Gastrocnemius medialis (tissue), 4 donors: ENCODE data around the gene GTF3C5. TPM values are rescaled to one million over a fixed set of nuclear protein-coding genes. Genes with fewer than 3 reads are reported as not detected.

Experiments used
- ATAC-seq, 2 donors: fragments of 150-250 bp; one replicate each; pipeline ENCODE4 v1.9.1; 2016
- DNase-seq, 2 donors: peaks; one replicate each; pipeline ENCODE4 v3.0.0-alpha.2; 2019
- H3K27ac ChIP-seq, 4 donors: fragments of 200-600 bp; sonication (generic); 1 replicate in 1 of 4; 2 replicates in 3 of 4; pipeline ENCODE4 v1.5.1; 2016 to 2018; ENCODE audit warnings: mild to moderate bottlenecking in 2 of 4, moderate library complexity in 1 of 4
- H3K27me3 ChIP-seq, 3 donors: fragments of 200-600 bp; sonication (generic) in 2 of 3; 1 replicate in 1 of 3; 2 replicates in 2 of 3; pipeline versions ENCODE4 v1.5.1 to v1.6.0; 2016 to 2019; ENCODE audit warnings: mild to moderate bottlenecking in 1 of 3, moderate library complexity in 1 of 3
- H3K36me3 ChIP-seq, 2 donors: fragments of 200-600 bp; sonication (generic) in 1 of 2; one replicate each; pipeline ENCODE4 v1.5.1; 2017 to 2018
- H3K4me1 ChIP-seq, 2 donors: fragments of 200-600 bp; sonication (generic) in 1 of 2; one replicate each; pipeline ENCODE4 v1.5.1; 2016 to 2017; ENCODE audit warnings: mild to moderate bottlenecking in 2 of 2
- H3K4me3 ChIP-seq, 4 donors: fragments of 200-600 bp; sonication (generic) in 3 of 4; 1 replicate in 1 of 4; 2 replicates in 3 of 4; pipeline ENCODE4 v1.5.1; 2016 to 2019; ENCODE audit warnings: mild to moderate bottlenecking in 2 of 4
- H3K9me3 ChIP-seq, 3 donors: fragments of 200-600 bp; sonication (generic) in 2 of 3; 1 replicate in 1 of 3; 2 replicates in 2 of 3; pipeline ENCODE4 v1.5.1; 2016 to 2019
- POLR2A ChIP-seq, 2 donors: fragments of 450-650 bp; IDR thresholded peaks; one replicate each; pipeline ENCODE4 v1.6.1; 2017; ENCODE audit warnings: antibody characterized with exemption in 2 of 2, mild to moderate bottlenecking in 2 of 2, moderate library complexity in 2 of 2
- in situ Hi-C, 4 donors: fragments of 200-750 bp; cut with MboI; loops; one replicate each; pipeline versions ENCODE4 v1.15.0 to v1.8.0; 2017; ENCODE audit warnings: low sequenced_read_pairs in 4 of 4
- intact Hi-C: fragments of 100-400 bp; cut with DNase I; formaldehyde crosslinking; loops from one replicate; pipeline ENCODE4 v1.15.1; 2023; ENCODE audit warnings: low total_unique reads
- total RNA-seq, 4 donors: library from RNA; depleted of rRNA; stranded (reverse); fragments of >200 nt; gene quantifications; one replicate each; pipeline versions ENCODE4 v1.1.0 to v1.2.3, GENCODE V29; 2016
- TF ChIP-seq, protein P1 (sequence below), 5 experiments: fragments of 450-650 bp in 3 of 5; fragments of 200-600 bp in 2 of 5; sonication (generic) in 2 of 5; IDR thresholded peaks in 4 of 5; conservative IDR thresholded peaks in 1 of 5; 1 replicate in 4 of 5; 2 replicates in 1 of 5; pipeline ENCODE4 v1.5.1; 2016 to 2019; ENCODE audit warnings: antibody characterized with exemption in 5 of 5, mild to moderate bottlenecking in 3 of 5, moderate library complexity in 3 of 5

GTF3C5 gene
- total RNA-seq, 4 donors from 2014 or later, result 48.1 to 55.3 (median 51.5) TPM

- no peak for TF ChIP-seq POLR2A (IDR thresholded peaks at IDR 0.05)
- TF ChIP-seq, protein P1, sequence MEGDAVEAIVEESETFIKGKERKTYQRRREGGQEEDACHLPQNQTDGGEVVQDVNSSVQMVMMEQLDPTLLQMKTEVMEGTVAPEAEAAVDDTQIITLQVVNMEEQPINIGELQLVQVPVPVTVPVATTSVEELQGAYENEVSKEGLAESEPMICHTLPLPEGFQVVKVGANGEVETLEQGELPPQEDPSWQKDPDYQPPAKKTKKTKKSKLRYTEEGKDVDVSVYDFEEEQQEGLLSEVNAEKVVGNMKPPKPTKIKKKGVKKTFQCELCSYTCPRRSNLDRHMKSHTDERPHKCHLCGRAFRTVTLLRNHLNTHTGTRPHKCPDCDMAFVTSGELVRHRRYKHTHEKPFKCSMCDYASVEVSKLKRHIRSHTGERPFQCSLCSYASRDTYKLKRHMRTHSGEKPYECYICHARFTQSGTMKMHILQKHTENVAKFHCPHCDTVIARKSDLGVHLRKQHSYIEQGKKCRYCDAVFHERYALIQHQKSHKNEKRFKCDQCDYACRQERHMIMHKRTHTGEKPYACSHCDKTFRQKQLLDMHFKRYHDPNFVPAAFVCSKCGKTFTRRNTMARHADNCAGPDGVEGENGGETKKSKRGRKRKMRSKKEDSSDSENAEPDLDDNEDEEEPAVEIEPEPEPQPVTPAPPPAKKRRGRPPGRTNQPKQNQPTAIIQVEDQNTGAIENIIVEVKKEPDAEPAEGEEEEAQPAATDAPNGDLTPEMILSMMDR (IDR thresholded peaks at IDR 0.05 in 4 of 5, conservative IDR thresholded peaks at IDR 0.05 in 1 of 5), result no peak
- DNase-seq, result no peak
- no peaks in the 10 kb centered on the region for H3K27me3 ChIP-seq
- peaks cover 14 to 15% of the 10 kb centered on the region in 2 donors for H3K4me1 ChIP-seq
- H3K4me3 ChIP-seq, result no peak overlapping the region
- no peak for ATAC-seq
- in situ Hi-C loops, result no loop called here
- peaks cover 0 to 63% of the 10 kb centered on the region in 2 donors for H3K36me3 ChIP-seq
- peak overlapping the region in 1 of 4 donors; percentile 76 for H3K27ac ChIP-seq
- no peaks in the 10 kb centered on the region for H3K9me3 ChIP-seq
- intact Hi-C loops, result loop anchor here (5.0 to 10.0 kb wide), 2 partner anchors 58 to 140 kb away; no protein-coding TSS in a partner anchor
Observed at GRCh38 chr9:133044661-133045060, 13.9 kb downstream of the GTF3C5 start.

- H3K9me3 ChIP-seq, result no peaks in the 10 kb centered on the region
- in situ Hi-C loops, result no loop called here
- no peak overlapping the region for H3K4me3 ChIP-seq
- no peaks in the 10 kb centered on the region for H3K27me3 ChIP-seq
- TF ChIP-seq, protein P1 (IDR thresholded peaks at IDR 0.05 in 4 of 5, conservative IDR thresholded peaks at IDR 0.05 in 1 of 5), result no peak
- no peak for TF ChIP-seq POLR2A (IDR thresholded peaks at IDR 0.05)
- peaks cover 11 to 12% of the 10 kb centered on the region in 2 donors for H3K4me1 ChIP-seq
- no peak overlapping the region for H3K27ac ChIP-seq
- intact Hi-C loops, result loop anchor here (10.0 kb wide), 1 partner anchor 140 kb away; no protein-coding TSS in a partner anchor
- H3K36me3 ChIP-seq, result peaks cover 0 to 63% of the 10 kb centered on the region in 2 donors
- ATAC-seq (no peak), DNase-seq (no peak)
Observed at GRCh38 chr9:133045132-133045531, 14.3 kb downstream of the GTF3C5 start.

DNA sequence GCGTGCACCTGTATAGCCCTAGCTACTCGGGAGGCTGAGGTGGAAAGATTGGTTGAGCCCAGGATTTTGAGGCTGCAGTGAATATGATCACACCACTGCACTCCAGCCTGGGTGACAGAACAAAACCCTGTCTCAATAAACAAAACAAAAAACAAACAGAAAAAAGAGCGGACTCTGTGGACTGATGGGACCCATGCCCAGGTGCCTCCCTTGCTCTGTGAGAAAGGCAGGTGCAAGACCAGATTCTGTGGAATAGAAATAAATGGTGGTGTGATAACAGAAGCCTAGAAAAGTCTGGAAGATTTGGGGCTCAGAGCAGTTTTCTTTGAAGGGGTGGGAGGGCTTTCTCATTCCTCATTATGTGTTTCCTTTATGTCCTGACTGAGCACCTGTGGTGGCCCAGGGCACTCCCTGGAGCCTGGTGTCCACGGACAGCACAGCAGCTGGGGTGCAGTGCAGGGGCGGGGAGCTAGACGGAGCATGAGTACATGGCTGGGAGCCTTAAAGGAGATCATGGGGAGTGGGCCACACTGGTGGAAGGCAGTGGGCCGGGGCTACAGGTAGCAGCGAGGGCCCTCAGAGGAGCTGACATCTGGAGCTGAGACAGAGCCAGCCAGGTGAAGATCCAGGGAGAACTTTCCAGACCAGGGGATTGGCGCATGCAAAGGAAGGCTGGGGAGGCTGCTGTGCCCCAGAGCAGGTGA, 15.6 kb downstream of the GTF3C5 start:
- Histone ChIP-seq H3K9me3 (no peaks in the 10 kb centered on the region), H3K27me3 (no peaks in the 10 kb centered on the region), H3K4me1 (peaks cover 0 to 6% of the 10 kb centered on the region in 2 donors), H3K27ac (no peak overlapping the region), H3K4me3 (no peak overlapping the region), H3K36me3 (peaks cover 0 to 72% of the 10 kb centered on the region in 2 donors)
- no peak for TF ChIP-seq POLR2A (IDR thresholded peaks at IDR 0.05)
- TF ChIP-seq, protein P1 (IDR thresholded peaks at IDR 0.05 in 4 of 5, conservative IDR thresholded peaks at IDR 0.05 in 1 of 5), result no peak
- in situ Hi-C loops, result no loop called here
- ATAC-seq (no peak), DNase-seq (no peak)
- intact Hi-C loops, result loop anchor here (10.0 kb wide), 1 partner anchor 138 kb away; no protein-coding TSS in a partner anchor

GRCh38 chr9:133046900-133047295, 16.1 kb downstream of the GTF3C5 start:
- no peak for ATAC-seq
- peaks cover 0 to 78% of the 10 kb centered on the region in 2 donors for H3K36me3 ChIP-seq
- H3K4me3 ChIP-seq, result no peak overlapping the region
- H3K4me1 ChIP-seq, result peaks cover 0 to 6% of the 10 kb centered on the region in 2 donors
- TF ChIP-seq, protein P1 (IDR thresholded peaks at IDR 0.05 in 4 of 5, conservative IDR thresholded peaks at IDR 0.05 in 1 of 5), result no peak
- no peak for TF ChIP-seq POLR2A (IDR thresholded peaks at IDR 0.05)
- H3K27me3 ChIP-seq, result no peaks in the 10 kb centered on the region
- H3K27ac ChIP-seq, result no peak overlapping the region
- in situ Hi-C loops (no loop called here), intact Hi-C loops (loop anchor here (10.0 kb wide), 1 partner anchor 138 kb away; no protein-coding TSS in a partner anchor)
- DNase-seq, result no peak
- no peaks in the 10 kb centered on the region for H3K9me3 ChIP-seq
